ENCODE measurements around the gene TMEM182. TPM values are rescaled to one million over a fixed set of nuclear protein-coding genes. Genes with fewer than 3 reads are reported as not detected.

The TMEM182 gene
- total RNA-seq, 1 experiment from 2014 or later = 4.3 TPM

GRCh38 chr2:102788216-102788884, 26.5 kb downstream of the TMEM182 start:
- no peaks in the 10 kb centered on the region for H3K27me3 Mint-ChIP-seq (ENCODE audit: low read depth)
- H3K4me3 Mint-ChIP-seq = no peak overlapping the region
- ChIA-PET CTCF (interaction anchor here (2.2 kb wide), 1 partner anchor 34 kb away, joined by 9 read pairs; no protein-coding TSS in a partner anchor), POLR2A (no interaction called here)
- TF ChIP-seq AFF4 (CRISPR knock-in tag; IDR thresholded peaks at IDR 0.05; ENCODE audit: borderline replicate concordance) (no peak), IRF2 (CRISPR knock-in tag; IDR thresholded peaks at IDR 0.05; ENCODE audit: borderline replicate concordance, low read depth) (no peak), CTCF (IDR thresholded peaks at IDR 0.05) (no peak), NFATC4 (CRISPR knock-in tag; IDR thresholded peaks at IDR 0.05) (no peak), ETV6 (CRISPR knock-in tag; IDR thresholded peaks at IDR 0.05) (no peak), CREB1 (CRISPR knock-in tag; IDR thresholded peaks at IDR 0.05) (no peak), ARID4B (CRISPR knock-in tag; IDR thresholded peaks at IDR 0.05; ENCODE audit: borderline replicate concordance) (no peak), ZNF425 (CRISPR knock-in tag; conservative IDR thresholded peaks at IDR 0.05) (no peak), RORB (CRISPR knock-in tag; IDR thresholded peaks at IDR 0.05) (no peak), ZSCAN18 (CRISPR knock-in tag; IDR thresholded peaks at IDR 0.05) (no peak), ELF4 (CRISPR knock-in tag; IDR thresholded peaks at IDR 0.05; ENCODE audit: low read depth) (no peak), ZMAT4 (CRISPR knock-in tag; IDR thresholded peaks at IDR 0.05) (no peak), AR (CRISPR knock-in tag; IDR thresholded peaks at IDR 0.05) (no peak), ZNF138 (CRISPR knock-in tag; conservative IDR thresholded peaks at IDR 0.05) (no peak)
- no peak for ATAC-seq
- H3K27ac Mint-ChIP-seq = no peak overlapping the region
- H3K9me3 Mint-ChIP-seq = no peaks in the 10 kb centered on the region
- DNase-seq (ENCODE audit: low spot score) = no peak
- H3K36me3 Mint-ChIP-seq = peaks cover 14% of the 10 kb centered on the region
- H3K4me1 Mint-ChIP-seq = peaks cover 41% of the 10 kb centered on the region
